Measurements from ENCODE around the gene PTPRN2. TPM values are rescaled to one million over a fixed set of nuclear protein-coding genes. Genes with fewer than 3 reads are reported as not detected.

The PTPRN2 gene
- total RNA-seq, 1 experiment from 2014 or later = 2.1 TPM

- TF ChIP-seq TCF7L2 (IDR thresholded peaks at IDR 0.05; ENCODE audit: borderline replicate concordance, extremely low read depth, insufficient read depth, insufficient read length) (no peak), ZNF274 (IDR thresholded peaks at IDR 0.05; ENCODE audit: low read depth, low read length) (no peak), SP1 (IDR thresholded peaks at IDR 0.05; ENCODE audit: low read depth) (no peak), EGR1 (IDR thresholded peaks at IDR 0.05; ENCODE audit: low read depth) (no peak)
Observed at GRCh38 chr7:157816086-157816485, 771.5 kb downstream of the PTPRN2 start (continued).

- CTCF ChIA-PET = no interaction called here
- Histone ChIP-seq H4K20me1 (ENCODE audit: insufficient read depth) (no peaks in the 10 kb centered on the region), H3K4me2 (ENCODE audit: low read length) (no peak overlapping the region), H3K9me3 (ENCODE audit: control insufficient read depth in 1 of 2, insufficient read depth in 1 of 2, low read depth in 1 of 2, low read length in 2 of 2) (no peaks in the 10 kb centered on the region), H3K27ac (ENCODE audit: low read depth, low read length) (no peak overlapping the region), H2AFZ (ENCODE audit: low read depth, low read length, poor library complexity, severe bottlenecking) (no peak overlapping the region), H3K4me1 (ENCODE audit: control insufficient read depth in 1 of 2, insufficient read depth in 2 of 2, low read length in 2 of 2) (no peaks in the 10 kb centered on the region), H3K9ac (ENCODE audit: low read length) (no peak overlapping the region), H3K79me2 (ENCODE audit: insufficient read depth, low read length) (no peaks in the 10 kb centered on the region), H3K27me3 (ENCODE audit: insufficient read depth, low read length) (no peaks in the 10 kb centered on the region), H3K36me3 (ENCODE audit: control insufficient read depth in 1 of 2, insufficient read depth in 2 of 2, low read length in 2 of 2) (no peaks in the 10 kb centered on the region), H3K4me3 (replicated peaks in 1 of 2; ENCODE audit: low read depth in 1 of 2, low read length in 2 of 2) (no peak overlapping the region), H3K9me2 (ENCODE audit: insufficient read depth) (no peaks in the 10 kb centered on the region)
- ATAC-seq (no peak), DNase-seq (ENCODE audit: low read depth, low spot score) (no peak)
- POLR2A ChIA-PET = no interaction called here
- intact Hi-C loops (cut with micrococcal nuclease) = no loop called here
- no TSS peak for BruUV-seq (replicated peaks)
- RAD21 ChIA-PET (ENCODE audit: low non-redundant PET in 1 of 2, low total read pairs in 2 of 2, uncharacterized antibody in 2 of 2, unreplicated experiment in 2 of 2) = no interaction called here
- no peak for TF ChIP-seq CTCF (IDR thresholded peaks at IDR 0.05 in 2 of 3, conservative IDR thresholded peaks at IDR 0.05 in 1 of 3; ENCODE audit: borderline replicate concordance in 1 of 3, insufficient read depth in 1 of 3, low read depth in 2 of 3, low read length in 2 of 3)
Observed at GRCh38 chr7:157815706-157816022, 772.0 kb downstream of the PTPRN2 start.
